ENCODE results near the gene GPR150.

GPR150 gene

GRCh38 chr5:95620030-95620869 is at the start of gene GPR150:
Gene GPR150, plus strand, starts transcription at chr5:95620087. Its CDS starts 189 bp downstream, at chr5:95620276.
- H3K4me3 ChIP-seq (ENCODE audit: low read depth, low read length), result peak within 1 kb of the TSS; percentile 38

DNA sequence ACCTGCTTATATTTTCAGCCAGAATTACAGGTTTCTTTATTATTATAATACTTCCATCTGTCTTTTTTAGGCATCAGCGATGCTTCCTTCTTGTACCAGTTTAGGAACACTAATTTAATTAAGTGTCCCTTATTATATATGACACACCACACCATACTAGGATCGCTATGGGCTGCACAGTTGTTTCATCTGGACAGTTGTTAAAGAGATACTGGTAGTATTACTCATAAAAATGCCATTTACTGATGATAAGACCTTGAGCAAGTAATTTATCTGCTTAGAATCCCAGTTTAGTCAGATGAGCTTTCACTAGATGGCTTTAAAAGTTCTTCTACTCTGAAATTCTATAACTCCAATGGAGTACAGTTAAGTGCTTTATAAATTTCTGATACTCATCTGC is 47.9 kb upstream of the GPR150 start:
- H3K4me3 ChIP-seq (ENCODE audit: low read depth, low read length), result no peak overlapping the region

DNA sequence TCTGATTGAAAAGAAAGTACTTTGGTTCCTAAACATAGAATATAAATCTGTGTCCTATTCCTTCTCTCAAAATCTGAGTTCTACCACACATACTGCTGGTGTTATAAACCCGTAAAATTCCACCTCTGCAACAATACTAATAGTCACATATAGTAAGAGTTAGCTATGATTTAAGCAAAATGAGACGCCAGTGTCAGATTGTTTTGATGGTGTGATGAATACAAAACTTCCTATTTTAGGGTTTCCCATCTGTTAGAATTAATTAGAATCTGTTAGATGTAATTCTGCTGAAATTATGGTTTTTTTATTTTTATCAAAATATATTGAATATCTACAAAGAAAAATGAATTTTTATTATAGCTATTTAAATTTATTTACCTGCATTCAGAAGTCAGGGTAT is 38.3 kb upstream of the GPR150 start:
- no peak overlapping the region for H3K4me3 ChIP-seq (ENCODE audit: low read depth, low read length)

GRCh38 chr5:95583992-95584391 is 35.9 kb upstream of the GPR150 start:
- no peak overlapping the region for H3K4me3 ChIP-seq (ENCODE audit: low read depth, low read length)

DNA sequence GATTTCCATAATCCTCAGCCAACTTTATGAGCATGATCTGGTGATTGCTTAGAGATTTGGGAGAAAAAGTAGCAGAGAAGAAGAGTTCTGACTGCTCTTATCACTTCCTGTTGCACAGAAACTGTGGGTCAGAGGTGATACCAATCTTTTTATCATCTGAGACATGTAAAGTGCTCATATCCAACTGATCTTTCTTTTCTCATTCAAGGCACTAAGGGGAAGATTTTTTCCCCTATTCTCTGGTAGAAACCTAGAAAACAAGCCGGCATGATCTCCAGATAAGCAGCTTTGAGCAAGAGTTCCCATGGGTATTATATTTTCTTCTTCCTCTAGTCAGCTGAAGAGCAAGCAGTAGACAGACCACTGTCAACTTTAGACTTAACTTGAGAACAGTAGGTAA is 29.0 kb upstream of the GPR150 start:
- no peak overlapping the region for H3K4me3 ChIP-seq (ENCODE audit: low read depth, low read length)

DNA sequence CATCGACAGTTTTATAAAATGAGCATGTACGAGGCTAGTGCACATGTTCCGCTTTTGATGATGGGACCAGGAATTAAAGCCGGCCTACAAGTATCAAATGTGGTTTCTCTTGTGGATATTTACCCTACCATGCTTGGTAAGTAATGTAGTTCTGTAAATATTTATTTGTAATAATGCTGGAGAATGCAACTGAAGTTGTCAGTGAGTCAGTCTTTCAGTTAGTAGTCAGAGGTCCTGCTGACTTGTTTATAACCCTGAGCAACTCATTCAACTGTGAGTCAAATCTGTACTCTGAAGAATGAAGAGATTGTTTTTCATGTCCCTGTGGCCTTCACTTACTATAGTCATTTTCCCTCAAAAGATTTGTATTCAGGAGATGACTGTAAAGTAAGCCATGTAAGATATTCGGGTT is 28.4 kb upstream of the GPR150 start:
- no peak overlapping the region for H3K4me3 ChIP-seq (ENCODE audit: low read depth, low read length)

GRCh38 chr5:95595289-95595931 is 24.5 kb upstream of the GPR150 start:
- H3K4me3 ChIP-seq (ENCODE audit: low read depth, low read length), result no peak overlapping the region

GRCh38 chr5:95599252-95599651 is 20.6 kb upstream of the GPR150 start:
- no peak overlapping the region for H3K4me3 ChIP-seq (ENCODE audit: low read depth, low read length)

DNA sequence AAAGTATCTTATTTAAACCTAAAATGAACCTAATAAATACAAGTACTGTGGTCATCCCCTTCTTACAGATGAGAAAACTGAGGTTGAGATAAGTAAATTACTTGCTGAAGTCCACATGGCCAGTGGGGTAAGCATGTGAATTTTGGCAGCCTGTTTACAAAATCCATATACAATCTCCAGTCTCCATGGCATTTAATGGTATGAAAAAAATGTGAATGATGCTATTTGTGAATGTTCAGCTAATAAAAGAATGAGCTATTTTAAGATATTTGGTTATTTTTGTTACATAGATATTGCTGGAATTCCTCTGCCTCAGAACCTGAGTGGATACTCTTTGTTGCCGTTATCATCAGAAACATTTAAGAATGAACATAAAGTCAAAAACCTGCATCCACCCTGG is 19.3 kb upstream of the GPR150 start:
- no peak overlapping the region for H3K4me3 ChIP-seq (ENCODE audit: low read depth, low read length)

DNA sequence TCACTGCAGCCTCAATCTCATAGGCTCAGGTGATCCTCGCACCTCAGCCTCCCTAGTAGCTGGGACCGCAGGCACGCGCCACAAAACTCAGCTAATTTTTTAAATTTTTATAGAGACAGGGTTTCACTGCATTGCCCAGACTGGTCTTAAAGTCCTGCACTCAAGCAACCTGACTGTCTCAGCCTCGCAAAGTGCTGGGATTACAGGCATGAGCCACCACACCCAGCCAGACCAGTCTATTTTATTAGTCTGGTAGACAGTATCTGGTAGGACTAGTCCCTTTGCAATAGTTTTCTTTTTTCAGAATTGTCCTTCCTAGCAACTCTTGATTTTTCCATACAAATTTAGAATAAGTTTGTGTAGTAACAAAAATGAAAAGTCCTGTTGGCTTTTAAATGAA is 14.1 kb upstream of the GPR150 start:
- no peak overlapping the region for H3K4me3 ChIP-seq (ENCODE audit: low read depth, low read length)

DNA sequence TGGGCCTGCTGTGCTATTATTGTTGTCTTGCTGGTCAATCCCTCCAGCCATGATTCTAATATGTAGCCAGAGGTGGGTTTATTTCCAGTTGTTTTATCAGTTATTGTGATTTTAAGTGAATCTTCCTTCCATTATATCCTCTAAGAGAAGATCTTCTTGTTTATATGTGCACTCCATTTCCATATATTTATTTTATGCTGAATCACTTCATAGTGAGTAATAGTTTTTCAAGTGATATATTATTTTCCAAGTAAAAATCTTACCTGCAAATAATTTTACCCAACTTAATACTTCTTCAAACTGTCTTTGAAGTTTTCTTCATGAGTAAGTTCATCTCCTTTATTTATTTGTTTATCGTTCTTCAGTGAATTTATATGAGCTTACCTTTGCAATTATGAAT is 13.5 kb upstream of the GPR150 start:
- H3K4me3 ChIP-seq (ENCODE audit: low read depth, low read length), result no peak overlapping the region

GRCh38 chr5:95609711-95610110 is 10.2 kb upstream of the GPR150 start:
- no peak overlapping the region for H3K4me3 ChIP-seq (ENCODE audit: low read depth, low read length)

DNA sequence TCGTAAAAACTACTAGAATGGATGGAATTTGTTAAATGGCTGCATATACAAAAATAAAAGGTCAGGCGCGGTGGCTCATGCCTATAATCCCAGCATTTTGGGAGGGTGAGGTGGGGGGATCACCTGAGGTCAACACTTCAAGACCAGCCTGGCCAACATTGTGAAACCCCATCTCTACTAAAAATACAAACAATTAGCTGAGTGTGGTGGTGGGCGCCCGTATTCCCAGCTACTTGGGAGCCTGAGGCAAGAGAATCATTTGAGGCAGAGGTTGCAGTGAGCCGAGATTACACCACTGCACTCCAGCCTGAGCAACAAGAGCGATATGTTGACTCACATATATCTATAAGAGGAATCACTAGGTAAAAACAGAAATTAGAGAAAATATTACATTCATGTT is 9.3 kb upstream of the GPR150 start:
- H3K4me3 ChIP-seq (ENCODE audit: low read depth, low read length), result no peak overlapping the region

- H3K4me3 ChIP-seq (ENCODE audit: low read depth, low read length), result no peak overlapping the region
Measured at GRCh38 chr5:95611396-95611795, 8.5 kb upstream of the GPR150 start.

GRCh38 chr5:95613514-95613913 is 6.4 kb upstream of the GPR150 start:
- no peak overlapping the region for H3K4me3 ChIP-seq (ENCODE audit: low read depth, low read length)

GRCh38 chr5:95615164-95615467 is 4.8 kb upstream of the GPR150 start:
- H3K4me3 ChIP-seq (ENCODE audit: low read depth, low read length), result no peak overlapping the region

DNA sequence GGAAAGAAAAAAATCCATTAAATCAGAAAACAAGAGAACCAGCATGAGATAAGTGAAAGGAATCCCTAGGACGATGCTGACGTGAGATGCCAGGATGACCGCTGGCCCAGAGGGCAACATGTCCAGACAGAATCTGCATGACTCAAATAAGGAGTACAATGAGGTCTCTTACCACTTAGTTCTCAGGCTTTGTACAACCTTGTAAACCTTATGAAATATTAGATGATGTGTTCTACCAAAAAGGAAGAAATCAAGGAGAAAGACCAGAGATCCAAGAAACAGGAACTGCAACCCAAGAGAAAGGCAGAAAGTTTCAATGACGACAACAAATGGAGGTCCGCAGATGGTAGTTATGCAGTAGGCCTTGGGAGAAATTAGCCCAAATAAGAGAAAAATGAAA is 2.8 kb upstream of the GPR150 start:
- H3K4me3 ChIP-seq (ENCODE audit: low read depth, low read length), result no peak overlapping the region

DNA sequence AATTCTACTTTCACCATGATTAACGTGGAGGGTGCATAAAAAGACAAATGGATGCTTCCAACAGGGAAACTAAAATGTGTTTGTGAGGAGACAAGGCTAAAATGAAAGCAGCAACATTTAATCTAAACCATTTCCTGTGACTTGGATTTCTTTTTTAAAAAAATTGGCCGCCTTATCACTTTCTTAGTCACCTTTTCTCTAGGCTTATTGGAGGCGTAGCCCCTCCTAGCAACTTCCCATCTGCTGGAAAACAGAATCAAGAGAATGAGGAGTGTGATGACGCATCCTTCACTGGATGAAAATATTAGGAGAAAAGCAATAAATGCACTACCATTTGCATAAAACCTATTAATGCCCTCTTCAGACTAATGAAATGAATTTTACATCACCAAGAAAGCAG is 791 bp upstream of the GPR150 start:
- no peak overlapping the region for H3K4me3 ChIP-seq (ENCODE audit: low read depth, low read length)

- no peak overlapping the region for H3K4me3 ChIP-seq (ENCODE audit: low read depth, low read length)
Measured at GRCh38 chr5:95619514-95620029, 315 bp upstream of the GPR150 start.

- peak overlapping the region; percentile 38 for H3K4me3 ChIP-seq (ENCODE audit: low read depth, low read length)
Measured at GRCh38 chr5:95620870-95621838, 1.3 kb downstream of the GPR150 start.

All from iPS-11a (cell line).